ENCODE measurements around the gene RAB13. TPM values are rescaled to one million over a fixed set of nuclear protein-coding genes. Genes with fewer than 3 reads are reported as not detected.
"Not testable (repeated sequence)": the region's sequence is repeated elsewhere in the genome, so short reads cannot be mapped to it uniquely, and the experiment has no call there.

The RAB13 gene
- polyA plus RNA-seq, 5 donors: 145 to 175 (median 155) TPM

GRCh38 chr1:153981735-153982134, 4.4 kb downstream of the RAB13 start:
- DNase-seq: not testable (repeated sequence)

GRCh38 chr1:153979091-153979490, 7.0 kb downstream of the RAB13 start:
- not testable (repeated sequence) for DNase-seq

GRCh38 chr1:153978274-153978909, 7.7 kb downstream of the RAB13 start:
- DNase-seq: no peak

- peak; percentile 72 to 77 for DNase-seq
Observed at GRCh38 chr1:153977250-153978240, 8.6 kb downstream of the RAB13 start, which contains the start of gene JTB. TSS of gene JTB (minus strand) at chr1:153977674. CDS start at chr1:153977252, 422 bp downstream.

GRCh38 chr1:153976819-153977249, 9.3 kb downstream of the RAB13 start:
- DNase-seq: no peak

- no peak for DNase-seq
Observed at GRCh38 chr1:153973525-153973924, 12.6 kb downstream of the RAB13 start.

- DNase-seq: no peak
Observed at GRCh38 chr1:153973071-153973470, 13.1 kb downstream of the RAB13 start.

GRCh38 chr1:153970346-153970745, 15.8 kb downstream of the RAB13 start:
- DNase-seq: no peak

GRCh38 chr1:153968972-153969371, 17.2 kb downstream of the RAB13 start:
- DNase-seq: no peak

- DNase-seq: no peak
Observed at GRCh38 chr1:153968408-153968807, 17.7 kb downstream of the RAB13 start.

GRCh38 chr1:153968000-153968363, 18.2 kb downstream of the RAB13 start:
- no peak for DNase-seq

- DNase-seq: peak; percentile 92 to 94
Observed at GRCh38 chr1:153967107-153967999, 18.8 kb downstream of the RAB13 start, which contains the start of gene CREB3L4. TSS of gene CREB3L4 (plus strand) at chr1:153967902. CDS start at chr1:153968526, 624 bp downstream.

- peak in 1 of 2 donors; percentile 49 for DNase-seq
Observed at GRCh38 chr1:153963850-153964331, 22.2 kb downstream of the RAB13 start.

- peak; percentile 98 for DNase-seq
Observed at GRCh38 chr1:153963030-153963849, 22.9 kb downstream of the RAB13 start, which contains the start of gene SLC39A1. TSS of gene SLC39A1 (minus strand) at chr1:153963537. CDS start at chr1:153962715, 822 bp downstream.

GRCh38 chr1:153962088-153963029, 23.8 kb downstream of the RAB13 start:
- no peak for DNase-seq

GRCh38 chr1:153961421-153961820, 24.7 kb downstream of the RAB13 start:
- DNase-seq: no peak

- DNase-seq: no peak
Observed at GRCh38 chr1:153960206-153960605, 25.9 kb downstream of the RAB13 start.

- no peak for DNase-seq
Observed at GRCh38 chr1:153959454-153959853, 26.7 kb downstream of the RAB13 start.

- no peak for DNase-seq
Observed at GRCh38 chr1:153958961-153959260, 27.2 kb downstream of the RAB13 start.
